HFF-Myc (cell line): Measurements from ENCODE around the gene MAPK6.

ENCODE experiments used
- DNase-seq: peaks from one replicate; pipeline ENCODE4 v3.0.0-alpha.2; 2011; ENCODE audit warnings: low read depth; ENCODE audit errors: extremely low read depth
- H3K4me3 ChIP-seq: replicated peaks from 2 replicates; pipeline ENCODE4 v1.5.1; 2011; ENCODE audit warnings: low read depth, mild to moderate bottlenecking, control low read depth, low read length
- CTCF ChIP-seq: IDR thresholded peaks from 2 replicates; pipeline ENCODE4 v1.5.1; 2012; ENCODE audit warnings: mild to moderate bottlenecking, low read depth, low read length, control low read depth; ENCODE audit errors: missing control alignments

Gene MAPK6

GRCh38 chr15:52113235-52113634 lies 94.2 kb downstream of the MAPK6 start:
- no peak for TF ChIP-seq CTCF
- no peak for DNase-seq
- H3K4me3 ChIP-seq = no peak overlapping the region

GRCh38 chr15:52113708-52114107 lies 94.7 kb downstream of the MAPK6 start:
- TF ChIP-seq CTCF = no peak
- no peak for DNase-seq
- no peak overlapping the region for H3K4me3 ChIP-seq

- TF ChIP-seq CTCF = no peak
- no peak for DNase-seq
- H3K4me3 ChIP-seq = no peak overlapping the region
Measured at GRCh38 chr15:52114261-52115055, 95.4 kb downstream of the MAPK6 start.

GRCh38 chr15:52115598-52116427 lies 96.8 kb downstream of the MAPK6 start:
- no peak overlapping the region for H3K4me3 ChIP-seq
- no peak for DNase-seq
- TF ChIP-seq CTCF = no peak
